ENCODE data around the gene GPI. TPM values are rescaled to one million over a fixed set of nuclear protein-coding genes. Genes with fewer than 3 reads are reported as not detected.

The GPI gene
- total RNA-seq, 2 experiments from 2014 or later = 111 to 218 TPM

Other genes with a start within 250 kb of the GPI start
- gene LSM14A, start 192.7 kb upstream of the GPI start, total RNA-seq (2014; rRNA removed; shearing (Covaris generic)) = 151 and 182 TPM in 2 replicates
- 189 and 234 TPM in 2 replicates for gene LSM14A, start 192.7 kb upstream of the GPI start, total RNA-seq (2022)
- 11.1 and 15.4 TPM in 2 replicates for gene GARRE1, start 110.6 kb upstream of the GPI start, total RNA-seq (2014; rRNA removed; shearing (Covaris generic))
- 18.8 and 19.8 TPM in 2 replicates for gene GARRE1, start 110.6 kb upstream of the GPI start, total RNA-seq (2022)
- gene PDCD2L, start 39.2 kb downstream of the GPI start, total RNA-seq (2014; rRNA removed; shearing (Covaris generic)) = 22.4 and 30.0 TPM in 2 replicates
- gene PDCD2L, start 39.2 kb downstream of the GPI start, total RNA-seq (2022) = 22.6 and 27.5 TPM in 2 replicates
- 308 and 460 TPM in 2 replicates for gene UBA2, start 63.2 kb downstream of the GPI start, total RNA-seq (2014; rRNA removed; shearing (Covaris generic))
- 209 and 233 TPM in 2 replicates for gene UBA2, start 63.2 kb downstream of the GPI start, total RNA-seq (2022)
- 0.67 and 1.4 TPM in 2 replicates for gene WTIP, start 116.6 kb downstream of the GPI start, total RNA-seq (2014; rRNA removed; shearing (Covaris generic))
- gene WTIP, start 116.6 kb downstream of the GPI start, total RNA-seq (2022) = 1.5 TPM in 2 replicates

All from OCI-LY7 (cell line).